Mucosa of descending colon (tissue), 3 donors: ENCODE measurements around the gene SLC38A10. TPM values are rescaled to one million over a fixed set of nuclear protein-coding genes. Genes with fewer than 3 reads are reported as not detected.

Experiments
- ATAC-seq: fragments of 200-7000 bp; cut with Tn5 transposase; one replicate; pipeline ENCODE4 v1.9.1; 2020; ENCODE audit warnings: mild to moderate bottlenecking, moderate library complexity
- DNase-seq, 3 donors: peaks; one replicate each; pipeline ENCODE4 v3.0.0-alpha.2; 2020
- H3K36me3 ChIP-seq: fragments of 200-600 bp; one replicate; pipeline ENCODE4 v1.8.0; 2021; ENCODE audit warnings: low read depth, mild to moderate bottlenecking
- H3K4me1 ChIP-seq: fragments of 200-600 bp; one replicate; pipeline ENCODE4 v1.8.0; 2021; ENCODE audit warnings: low read depth, mild to moderate bottlenecking
- H3K4me3 ChIP-seq: fragments of 200-600 bp; one replicate; pipeline ENCODE4 v1.8.0; 2021; ENCODE audit warnings: mild to moderate bottlenecking
- H3K9me3 ChIP-seq: fragments of 200-600 bp; one replicate; pipeline ENCODE4 v1.8.0; 2021; ENCODE audit warnings: mild to moderate bottlenecking
- intact Hi-C, 2 donors: fragments of 100-400 bp; cut with DNase I in 1 of 2; cut with micrococcal nuclease in 1 of 2; formaldehyde crosslinking; loops; one replicate each; pipeline versions ENCODE4 v1.11.0 to v1.11.1; 2022; cut with DNase I, micrococcal nuclease
- long read RNA-seq, 2 donors: library from polyadenylated mRNA; unstranded; transcript quantifications; one replicate each; pipeline ENCODE4 v2.0.0, GENCODE V29; 2019 to 2021
- total RNA-seq, 3 donors: library from RNA; stranded (reverse); fragmentation: NEBNext Ultra II Directional in 2 of 3; extraction: Animal tissue kit (Norgen Biotek cat#: 25700) in 2 of 3; gene quantifications; one replicate each; pipeline versions ENCODE4 v1.2.1 to v1.2.4, GENCODE V29; 2021 to 2023
- TF ChIP-seq, protein P1 (sequence below): fragments of 200-600 bp; IDR thresholded peaks from one replicate; pipeline ENCODE4 v1.8.0; 2022; ENCODE audit warnings: antibody characterized with exemption, mild to moderate bottlenecking
- donor health status: DM: no; HTN: no; CAD: no; lungs with moderate emphysema.
- donor health status: DM: no; HTN: no; CAD: no.
- donor health status: DM: no; HTN: yes; CAD: no.

Gene SLC38A10
- total RNA-seq = 10 to 100 TPM; 77.0 to 95.3 (median 94.0) TPM
- long read RNA-seq, donor 1, full-length matches to known transcripts = 83 of 219 reads
- long read RNA-seq, donor 1, partial matches to known transcripts = 40 of 219 reads
- long read RNA-seq, donor 1, other reads (novel, unspliced or antisense) = 96 of 219 reads
- long read RNA-seq, donor 2, full-length matches to known transcripts = 17 of 29 reads
- long read RNA-seq, donor 2, partial matches to known transcripts = 4 of 29 reads
- long read RNA-seq, donor 2, other reads (novel, unspliced or antisense) = 8 of 29 reads

DNA sequence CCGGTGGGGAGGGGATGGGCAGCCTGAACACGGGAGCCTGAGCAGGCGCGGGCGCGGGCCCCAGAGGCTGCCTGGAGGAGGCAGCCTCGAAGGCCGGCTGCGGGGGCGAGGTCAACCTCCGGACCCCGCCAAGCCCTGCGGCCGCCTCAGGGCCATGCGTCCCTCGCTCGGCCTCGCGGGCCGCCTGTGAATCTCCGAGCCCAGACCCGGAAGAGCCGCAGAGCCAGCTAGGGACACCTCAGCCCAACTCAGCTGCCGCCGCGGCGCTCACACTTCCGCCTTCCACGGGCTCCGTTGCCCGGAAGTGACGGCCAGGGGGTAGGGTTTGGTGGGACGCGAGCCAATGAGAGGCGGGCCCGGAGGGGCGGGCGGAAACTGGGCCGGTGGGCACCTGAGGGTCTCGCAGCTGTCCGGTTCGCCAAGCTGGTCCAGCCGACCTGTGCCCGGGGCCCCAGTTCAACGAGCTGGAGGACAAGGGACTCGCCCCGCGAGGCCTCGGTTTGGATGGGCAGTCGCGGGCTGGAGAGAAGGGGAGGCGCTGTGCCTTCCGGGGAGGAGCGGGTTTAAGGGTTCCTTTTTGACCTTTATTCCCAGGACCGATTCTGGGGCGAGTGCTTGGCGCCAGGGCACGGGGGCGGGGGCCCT is at the start of gene SLC38A10:
Gene SLC38A10 (minus strand): TSS at position 277 of the 645 bp plus-strand sequence. CDS start 386 bp downstream, outside the sequence.
- intact Hi-C loops = no loop called here
- TF ChIP-seq, protein P1, sequence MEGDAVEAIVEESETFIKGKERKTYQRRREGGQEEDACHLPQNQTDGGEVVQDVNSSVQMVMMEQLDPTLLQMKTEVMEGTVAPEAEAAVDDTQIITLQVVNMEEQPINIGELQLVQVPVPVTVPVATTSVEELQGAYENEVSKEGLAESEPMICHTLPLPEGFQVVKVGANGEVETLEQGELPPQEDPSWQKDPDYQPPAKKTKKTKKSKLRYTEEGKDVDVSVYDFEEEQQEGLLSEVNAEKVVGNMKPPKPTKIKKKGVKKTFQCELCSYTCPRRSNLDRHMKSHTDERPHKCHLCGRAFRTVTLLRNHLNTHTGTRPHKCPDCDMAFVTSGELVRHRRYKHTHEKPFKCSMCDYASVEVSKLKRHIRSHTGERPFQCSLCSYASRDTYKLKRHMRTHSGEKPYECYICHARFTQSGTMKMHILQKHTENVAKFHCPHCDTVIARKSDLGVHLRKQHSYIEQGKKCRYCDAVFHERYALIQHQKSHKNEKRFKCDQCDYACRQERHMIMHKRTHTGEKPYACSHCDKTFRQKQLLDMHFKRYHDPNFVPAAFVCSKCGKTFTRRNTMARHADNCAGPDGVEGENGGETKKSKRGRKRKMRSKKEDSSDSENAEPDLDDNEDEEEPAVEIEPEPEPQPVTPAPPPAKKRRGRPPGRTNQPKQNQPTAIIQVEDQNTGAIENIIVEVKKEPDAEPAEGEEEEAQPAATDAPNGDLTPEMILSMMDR = no peak
- Histone ChIP-seq H3K9me3 (no peaks in the 10 kb centered on the region), H3K36me3 (no peaks in the 10 kb centered on the region), H3K4me3 (peak within 1 kb of the TSS; percentile 77), H3K4me1 (peaks cover 25% of the 10 kb centered on the region)
- ATAC-seq (peak; percentile 93), DNase-seq (peak; percentile 95 to 96 (median 96))

DNA sequence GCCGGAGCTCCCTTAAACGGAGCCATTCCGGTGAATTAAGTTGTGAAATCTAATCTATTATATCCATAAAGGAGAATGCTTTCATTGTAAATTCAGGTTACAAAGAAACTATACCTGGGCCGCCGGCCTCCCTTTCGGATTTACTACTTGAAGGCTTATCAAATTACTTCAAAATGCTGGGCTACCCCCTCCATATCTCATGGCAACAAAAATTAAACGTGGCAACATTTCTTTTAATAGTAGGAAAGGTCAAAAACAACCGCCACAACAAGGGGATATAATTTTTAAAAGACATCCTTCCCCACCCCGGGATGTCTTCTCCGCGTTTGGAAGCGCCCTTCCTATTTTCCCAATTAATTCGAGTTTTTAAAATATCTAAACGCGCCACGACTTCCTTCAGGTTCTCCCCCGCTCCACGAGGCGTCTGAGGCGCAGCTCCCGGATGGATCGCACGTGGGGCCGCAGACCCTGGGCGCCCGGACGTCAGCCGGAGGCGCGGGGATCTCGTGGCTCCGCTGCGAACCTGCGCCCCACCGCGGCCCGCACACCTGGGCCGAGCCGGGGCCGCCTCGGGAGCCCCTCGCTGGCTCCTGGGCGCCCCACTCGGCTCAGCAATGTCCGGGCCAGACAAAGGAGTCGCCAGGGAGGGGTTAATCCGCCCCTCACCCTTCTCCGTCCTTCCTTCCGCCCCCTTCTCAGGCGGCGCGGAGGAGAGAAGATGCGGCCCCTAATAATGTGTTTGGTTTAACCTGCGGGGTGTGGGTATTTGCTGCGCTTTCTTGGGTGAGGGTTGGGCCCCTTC is 47.4 kb upstream of the SLC38A10 start:
- TF ChIP-seq, protein P1 = no peak
- no peaks in the 10 kb centered on the region for H3K9me3 ChIP-seq
- no peak overlapping the region for H3K4me3 ChIP-seq
- ATAC-seq = no peak
- no peaks in the 10 kb centered on the region for H3K36me3 ChIP-seq
- peaks cover 35% of the 10 kb centered on the region for H3K4me1 ChIP-seq
- intact Hi-C loops = no loop called here
- DNase-seq = peak in 2 of 3 donors; percentile 50 to 56

DNA sequence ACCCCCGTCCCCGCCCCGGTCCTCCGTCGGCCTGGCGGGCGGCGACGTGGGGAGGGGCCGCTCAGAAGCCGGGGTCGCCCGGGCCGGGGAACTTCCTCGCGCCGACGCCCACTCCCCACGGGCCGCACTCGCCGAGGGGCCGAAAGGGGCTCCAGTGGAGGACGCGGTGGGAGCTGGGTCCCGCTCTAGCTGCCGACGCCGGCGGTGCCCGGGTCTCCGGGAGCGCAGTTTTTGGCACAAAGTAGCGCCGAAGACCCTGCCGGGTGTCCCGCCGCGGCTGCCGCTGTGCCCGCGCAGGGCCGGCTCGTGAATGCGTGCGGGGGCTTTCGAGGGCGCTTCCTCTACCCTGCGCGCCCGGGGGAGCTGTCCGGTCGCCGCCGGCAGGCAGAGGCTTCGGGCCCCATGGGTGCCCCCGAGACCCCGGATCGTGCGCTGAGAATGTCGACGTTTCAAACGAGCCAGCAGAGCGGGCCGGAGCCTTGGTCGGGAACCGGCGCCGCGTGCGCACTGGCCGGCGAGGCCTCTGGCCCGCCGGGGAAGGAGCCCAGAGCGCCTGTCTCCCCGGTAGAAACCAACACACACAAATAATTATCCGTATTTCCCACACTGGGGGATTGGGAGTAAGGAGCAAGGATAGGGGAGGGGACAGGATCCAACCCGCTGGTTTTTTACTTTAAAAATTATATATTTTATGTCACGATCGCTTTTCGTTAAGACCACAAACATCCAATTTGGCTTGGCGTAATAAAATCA is 46.6 kb upstream of the SLC38A10 start:
- Histone ChIP-seq H3K9me3 (no peaks in the 10 kb centered on the region), H3K4me1 (peaks cover 39% of the 10 kb centered on the region), H3K36me3 (no peaks in the 10 kb centered on the region), H3K4me3 (no peak overlapping the region)
- TF ChIP-seq, protein P1 = no peak
- ATAC-seq (no peak), DNase-seq (peak in 2 of 3 donors; percentile 49 to 56)
- intact Hi-C loops = no loop called here

DNA sequence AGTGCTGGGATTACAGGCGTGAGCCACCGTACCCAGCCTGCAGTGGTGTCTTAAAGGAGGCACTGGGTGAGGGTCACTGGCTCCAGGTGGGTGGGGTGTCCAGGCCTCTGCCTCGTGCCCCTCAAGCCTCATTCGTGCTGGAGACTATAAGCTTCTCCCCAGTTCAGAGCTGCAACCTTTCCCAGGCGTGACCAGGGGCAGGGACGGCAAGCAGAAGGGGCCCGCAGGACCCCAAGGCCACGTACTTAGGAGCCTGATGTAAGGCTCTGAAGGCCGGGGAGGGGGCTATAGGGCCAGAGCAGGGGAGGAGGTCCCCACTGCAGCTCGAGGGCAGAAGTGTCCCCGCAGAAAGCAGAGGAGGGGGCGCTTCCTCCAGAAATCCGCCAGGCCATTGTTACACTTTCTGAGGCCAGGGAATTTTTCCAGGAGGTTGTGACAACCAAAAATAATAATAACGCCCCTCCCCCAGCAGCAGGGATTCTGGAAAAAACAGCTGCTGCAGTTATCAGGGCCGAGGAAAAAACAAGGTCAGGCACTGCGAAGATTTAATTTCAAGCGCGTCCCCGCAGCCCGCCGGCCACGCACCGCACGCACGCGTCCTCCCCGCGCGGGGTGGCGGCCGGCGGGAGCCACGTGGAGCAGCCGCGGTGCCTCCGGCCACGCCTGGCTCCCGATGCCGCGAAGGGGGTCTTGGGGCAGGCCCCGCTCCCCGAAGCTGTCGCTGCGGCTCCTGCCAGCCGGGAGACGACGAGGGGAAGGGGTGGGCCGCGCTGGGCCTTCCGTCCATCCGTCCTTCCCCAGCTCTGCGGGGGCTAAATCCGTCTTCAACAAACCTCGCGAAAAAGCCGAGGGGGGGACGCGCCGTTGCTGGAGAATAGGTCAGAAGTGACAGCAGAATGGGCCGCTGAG is 45.8 kb upstream of the SLC38A10 start:
- ATAC-seq = no peak
- Histone ChIP-seq H3K36me3 (no peaks in the 10 kb centered on the region), H3K4me1 (peaks cover 39% of the 10 kb centered on the region), H3K9me3 (no peaks in the 10 kb centered on the region), H3K4me3 (no peak overlapping the region)
- intact Hi-C loops = no loop called here
- TF ChIP-seq, protein P1 = no peak
- DNase-seq = peak in 2 of 3 donors; percentile 48 to 52
